ENCODE measurements around the gene KLF5.

DNA sequence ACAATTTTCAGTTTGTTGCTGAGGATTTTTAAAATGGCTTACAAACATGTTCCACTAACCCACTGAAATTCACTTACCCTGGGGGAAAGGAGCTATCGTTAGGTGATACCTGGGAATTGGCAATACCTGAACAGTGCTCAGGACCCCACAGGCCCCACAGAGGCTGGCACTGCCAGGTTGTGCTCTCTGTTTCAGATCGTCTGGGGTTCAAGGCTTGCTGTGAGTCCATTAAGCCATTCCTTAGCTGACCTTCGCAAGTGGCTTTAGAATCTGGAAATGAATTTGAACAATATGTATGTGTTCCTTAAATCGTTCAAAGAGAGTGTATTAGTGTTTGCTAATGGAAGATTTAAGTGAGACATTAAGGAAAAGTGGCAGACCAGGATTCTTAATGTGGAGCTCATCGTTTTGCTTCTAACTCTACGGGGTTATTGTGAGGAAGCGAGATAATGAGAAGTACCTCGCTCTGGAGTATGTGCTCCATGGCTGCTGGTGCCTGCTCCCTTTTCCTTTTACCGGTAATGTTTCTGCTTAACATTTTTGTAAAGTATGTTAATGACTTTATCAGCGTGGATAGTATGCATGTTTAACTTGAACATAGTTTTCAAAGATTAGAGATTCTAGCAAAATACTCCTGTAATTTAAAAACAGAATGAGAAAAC is 13.6 kb downstream of the KLF5 start:
- TF ChIP-seq EZH2 (IDR thresholded peaks at IDR 0.05; ENCODE audit: borderline replicate concordance, low read depth, low read length, poor library complexity, severe bottlenecking) (no peak), CTCF (conservative IDR thresholded peaks at IDR 0.05; ENCODE audit: low read depth, low read length) (no peak)
